ENCODE results near the gene SAMSN1. TPM values are rescaled to one million over a fixed set of nuclear protein-coding genes. Genes with fewer than 3 reads are reported as not detected.

SAMSN1 gene
- total and polyA plus RNA-seq, 2 donors from 2014 or later = 1.4 to 10.4 TPM

- Histone ChIP-seq H3K9ac (ENCODE audit: low read length in 3 of 3) (no peak overlapping the region), H3K9me3 (ENCODE audit: control insufficient read depth in 2 of 3, insufficient read depth in 1 of 3, low read length in 3 of 3) (no peaks in the 10 kb centered on the region), H3K27me3 (ENCODE audit: control insufficient read depth, insufficient read depth, low read length) (no peaks in the 10 kb centered on the region), H3K36me3 (ENCODE audit: control insufficient read depth in 2 of 3, insufficient read depth in 3 of 3, low read length in 3 of 3) (no peaks in the 10 kb centered on the region), H3K27ac (ENCODE audit: low read depth in 2 of 2, low read length in 2 of 2) (no peak overlapping the region), H3K4me1 (ENCODE audit: control insufficient read depth in 2 of 3, insufficient read depth in 2 of 3, low read depth in 1 of 3, low read length in 3 of 3) (no peaks in the 10 kb centered on the region), H3K4me3 (ENCODE audit: low read length in 3 of 3) (no peak overlapping the region)
- TF ChIP-seq CTCF (IDR thresholded peaks at IDR 0.05; ENCODE audit: borderline replicate concordance, extremely low read depth, insufficient read depth) = no peak
- FAIRE-seq (no peak), DNase-seq (no peak)
- intact Hi-C loops (cut with DNase I) = no loop called here
These were observed 47.1 kb upstream of the SAMSN1 start for GRCh38 chr21:14593230-14593629.

- Histone ChIP-seq H3K9me3 (ENCODE audit: control insufficient read depth in 2 of 3, insufficient read depth in 1 of 3, low read length in 3 of 3) (no peaks in the 10 kb centered on the region), H3K27ac (ENCODE audit: low read depth in 2 of 2, low read length in 2 of 2) (peak overlapping the region in 1 of 2 donors; percentile 13), H3K36me3 (ENCODE audit: control insufficient read depth in 2 of 3, insufficient read depth in 3 of 3, low read length in 3 of 3) (no peaks in the 10 kb centered on the region), H3K4me1 (ENCODE audit: control insufficient read depth in 2 of 3, insufficient read depth in 2 of 3, low read depth in 1 of 3, low read length in 3 of 3) (no peaks in the 10 kb centered on the region), H3K9ac (ENCODE audit: low read length in 3 of 3) (no peak overlapping the region), H3K4me3 (ENCODE audit: low read length in 3 of 3) (no peak overlapping the region), H3K27me3 (ENCODE audit: control insufficient read depth, insufficient read depth, low read length) (no peaks in the 10 kb centered on the region)
- intact Hi-C loops (cut with DNase I) = no loop called here
- FAIRE-seq (no peak), DNase-seq (no peak)
- no peak for TF ChIP-seq CTCF (IDR thresholded peaks at IDR 0.05; ENCODE audit: borderline replicate concordance, extremely low read depth, insufficient read depth)
These were observed 46.3 kb upstream of the SAMSN1 start for GRCh38 chr21:14592296-14593000.

GRCh38 chr21:14591882-14592281 lies 45.8 kb upstream of the SAMSN1 start:
- TF ChIP-seq CTCF (IDR thresholded peaks at IDR 0.05; ENCODE audit: borderline replicate concordance, extremely low read depth, insufficient read depth) = no peak
- no peak overlapping the region for H3K4me3 ChIP-seq (ENCODE audit: low read length in 3 of 3)
- no peak overlapping the region for H3K9ac ChIP-seq (ENCODE audit: low read length in 3 of 3)
- no peaks in the 10 kb centered on the region for H3K4me1 ChIP-seq (ENCODE audit: control insufficient read depth in 2 of 3, insufficient read depth in 2 of 3, low read depth in 1 of 3, low read length in 3 of 3)
- H3K9me3 ChIP-seq (ENCODE audit: control insufficient read depth in 2 of 3, insufficient read depth in 1 of 3, low read length in 3 of 3) = no peaks in the 10 kb centered on the region
- intact Hi-C loops (cut with DNase I) = no loop called here
- H3K27me3 ChIP-seq (ENCODE audit: control insufficient read depth, insufficient read depth, low read length) = no peaks in the 10 kb centered on the region
- FAIRE-seq (no peak), DNase-seq (no peak)
- H3K27ac ChIP-seq (ENCODE audit: low read depth in 2 of 2, low read length in 2 of 2) = no peak overlapping the region
- H3K36me3 ChIP-seq (ENCODE audit: control insufficient read depth in 2 of 3, insufficient read depth in 3 of 3, low read length in 3 of 3) = no peaks in the 10 kb centered on the region

- Histone ChIP-seq H3K27ac (ENCODE audit: low read depth in 2 of 2, low read length in 2 of 2) (no peak overlapping the region), H3K4me3 (ENCODE audit: low read length in 3 of 3) (no peak overlapping the region), H3K27me3 (ENCODE audit: control insufficient read depth, insufficient read depth, low read length) (no peaks in the 10 kb centered on the region), H3K36me3 (ENCODE audit: control insufficient read depth in 2 of 3, insufficient read depth in 3 of 3, low read length in 3 of 3) (no peaks in the 10 kb centered on the region), H3K4me1 (ENCODE audit: control insufficient read depth in 2 of 3, insufficient read depth in 2 of 3, low read depth in 1 of 3, low read length in 3 of 3) (no peaks in the 10 kb centered on the region), H3K9me3 (ENCODE audit: control insufficient read depth in 2 of 3, insufficient read depth in 1 of 3, low read length in 3 of 3) (no peaks in the 10 kb centered on the region), H3K9ac (ENCODE audit: low read length in 3 of 3) (no peak overlapping the region)
- intact Hi-C loops (cut with DNase I) = no loop called here
- FAIRE-seq = no peak
- TF ChIP-seq CTCF (IDR thresholded peaks at IDR 0.05; ENCODE audit: borderline replicate concordance, extremely low read depth, insufficient read depth) = no peak
- DNase-seq = no peak
These were observed 45.3 kb upstream of the SAMSN1 start for GRCh38 chr21:14591377-14591776.

Data from kidney (tissue), 14 donors.